GM12878 (cell line): ENCODE measurements around the gene LEKR1.

Experiments
- EP300 ChIP-seq, 2 experiments: fragments of 150-350 bp in 1 of 2; IDR thresholded peaks; 2 replicates each; pipeline ENCODE4 v1.6.1; 2011 to 2012; ENCODE audit warnings: low read depth in 2 of 2, low read length in 2 of 2, borderline replicate concordance in 1 of 2, improper control_type of control experiment in 1 of 2, inconsistent platforms in 1 of 2; ENCODE audit not compliant: control insufficient read depth in 1 of 2
- GABPA ChIP-seq: IDR thresholded peaks from 2 replicates; pipeline ENCODE4 v1.6.1; 2014; ENCODE audit warnings: antibody characterized with exemption, low read depth, mild to moderate bottlenecking, inconsistent platforms
- MYC ChIP-seq: IDR thresholded peaks from 2 replicates; pipeline ENCODE4 v1.6.1; 2011; ENCODE audit warnings: mild to moderate bottlenecking, low read length, moderate library complexity, inconsistent platforms; ENCODE audit not compliant: insufficient read depth, insufficient replicate concordance, insufficient read length, severe bottlenecking
- POLR2A ChIP-seq: IDR thresholded peaks from 2 replicates; pipeline ENCODE4 v1.6.1; 2011; ENCODE audit warnings: low read depth, mild to moderate bottlenecking, low read length
- POLR2AphosphoS2 ChIP-seq: IDR thresholded peaks from 2 replicates; pipeline ENCODE4 v1.6.1; 2011; ENCODE audit warnings: low read depth, mild to moderate bottlenecking, low read length, improper control_type of control experiment, moderate library complexity
- POLR2AphosphoS5 ChIP-seq: IDR thresholded peaks from 2 replicates; pipeline ENCODE4 v1.6.1; 2011; ENCODE audit warnings: mild to moderate bottlenecking, low read length, inconsistent platforms
- RAD51 ChIP-seq: fragments of 450-650 bp; IDR thresholded peaks from 2 replicates; pipeline ENCODE4 v1.6.1; 2016; ENCODE audit warnings: moderate library complexity, mild to moderate bottlenecking, inconsistent platforms
- TCF12 ChIP-seq: IDR thresholded peaks from 2 replicates; pipeline ENCODE4 v1.6.1; 2011; ENCODE audit warnings: low read depth, mild to moderate bottlenecking, low read length
- TF ChIP-seq, protein P1 (sequence below), 3 experiments: IDR thresholded peaks in 2 of 3; conservative IDR thresholded peaks in 1 of 3; 2 replicates each; pipeline ENCODE4 v1.5.1; 2011; ENCODE audit warnings: low read depth in 3 of 3, low read length in 3 of 3, mild to moderate bottlenecking in 3 of 3, control low read depth in 2 of 3, moderate library complexity in 2 of 3, inconsistent platforms in 1 of 3, mixed read lengths in 1 of 3; ENCODE audit not compliant: control insufficient read depth in 2 of 3, insufficient read depth in 1 of 3; ENCODE audit errors: extremely low read depth in 1 of 3

DNA sequence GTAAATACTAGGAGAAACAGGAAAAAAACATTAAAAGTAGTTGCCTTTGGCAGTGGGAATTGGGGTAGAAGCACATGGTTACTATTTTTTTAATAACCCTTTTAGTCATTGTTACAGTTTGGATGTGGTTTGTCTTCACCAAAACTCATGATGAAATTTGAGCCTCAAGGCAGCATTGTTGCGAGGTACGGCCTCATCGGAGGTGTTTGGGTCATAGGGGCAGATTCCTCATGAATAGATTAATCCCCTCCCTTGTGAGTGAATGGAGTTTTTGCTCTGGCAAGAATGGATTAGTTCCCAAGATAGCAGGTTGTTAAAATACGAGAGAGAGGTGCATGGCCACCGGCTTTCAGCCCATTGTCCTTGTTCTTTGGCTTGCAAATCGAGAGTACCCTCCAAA is 92.6 kb downstream of the LEKR1 start:
- TF ChIP-seq MYC (no peak), EP300 (IDR thresholded peaks at IDR 0.05; ENCODE audit: borderline replicate concordance in 1 of 2, control insufficient read depth in 1 of 2, low read depth in 2 of 2, low read length in 2 of 2) (no peak), POLR2A (no peak), GABPA (no peak), RAD51 (no peak), POLR2AphosphoS2 (no peak), TCF12 (no peak), POLR2AphosphoS5 (no peak)
- TF ChIP-seq, protein P1, sequence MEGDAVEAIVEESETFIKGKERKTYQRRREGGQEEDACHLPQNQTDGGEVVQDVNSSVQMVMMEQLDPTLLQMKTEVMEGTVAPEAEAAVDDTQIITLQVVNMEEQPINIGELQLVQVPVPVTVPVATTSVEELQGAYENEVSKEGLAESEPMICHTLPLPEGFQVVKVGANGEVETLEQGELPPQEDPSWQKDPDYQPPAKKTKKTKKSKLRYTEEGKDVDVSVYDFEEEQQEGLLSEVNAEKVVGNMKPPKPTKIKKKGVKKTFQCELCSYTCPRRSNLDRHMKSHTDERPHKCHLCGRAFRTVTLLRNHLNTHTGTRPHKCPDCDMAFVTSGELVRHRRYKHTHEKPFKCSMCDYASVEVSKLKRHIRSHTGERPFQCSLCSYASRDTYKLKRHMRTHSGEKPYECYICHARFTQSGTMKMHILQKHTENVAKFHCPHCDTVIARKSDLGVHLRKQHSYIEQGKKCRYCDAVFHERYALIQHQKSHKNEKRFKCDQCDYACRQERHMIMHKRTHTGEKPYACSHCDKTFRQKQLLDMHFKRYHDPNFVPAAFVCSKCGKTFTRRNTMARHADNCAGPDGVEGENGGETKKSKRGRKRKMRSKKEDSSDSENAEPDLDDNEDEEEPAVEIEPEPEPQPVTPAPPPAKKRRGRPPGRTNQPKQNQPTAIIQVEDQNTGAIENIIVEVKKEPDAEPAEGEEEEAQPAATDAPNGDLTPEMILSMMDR (IDR thresholded peaks at IDR 0.05 in 2 of 3, conservative IDR thresholded peaks at IDR 0.05 in 1 of 3; ENCODE audit: control insufficient read depth in 2 of 3, extremely low read depth in 1 of 3, insufficient read depth in 1 of 3, low read depth in 3 of 3, low read length in 3 of 3): no peak
